Type B pancreatic cell (in vitro differentiated cells): ENCODE data around the gene CRY2. TPM values are rescaled to one million over a fixed set of nuclear protein-coding genes. Genes with fewer than 3 reads are reported as not detected.

Source experiments
- DNase-seq: peaks from one replicate; pipeline ENCODE4 v3.0.0; 2021; ENCODE audit warnings: mixed read lengths; ENCODE audit not compliant: unreplicated experiment; ENCODE audit errors: extremely low spot score
- H3K27ac Mint-ChIP-seq: 2 replicates; pipeline ENCODE4 v1.8.0; 2021; ENCODE audit warnings: mild to moderate bottlenecking, mixed read lengths
- H3K27me3 Mint-ChIP-seq: 2 replicates; pipeline ENCODE4 v1.8.0; 2021; ENCODE audit warnings: mixed read lengths
- H3K36me3 Mint-ChIP-seq: 2 replicates; pipeline ENCODE4 v1.8.0; 2021; ENCODE audit warnings: mixed read lengths
- H3K4me1 Mint-ChIP-seq: one replicate; pipeline ENCODE4 v1.8.0; 2021; ENCODE audit warnings: mixed read lengths; ENCODE audit not compliant: unreplicated experiment
- H3K4me3 Mint-ChIP-seq: 2 replicates; pipeline ENCODE4 v1.8.0; 2021; ENCODE audit warnings: mild to moderate bottlenecking, mixed read lengths
- H3K9me3 Mint-ChIP-seq: 2 replicates; pipeline ENCODE4 v1.8.0; 2021; ENCODE audit warnings: mixed read lengths
- total RNA-seq: library from RNA; stranded (reverse); gene quantifications from 2 replicates; pipeline ENCODE4 v1.2.1, GENCODE V29; 2021; ENCODE audit warnings: low replicate concordance
- TF ChIP-seq, protein P1 (sequence below): fragments of 200-600 bp; sonication (generic); conservative IDR thresholded peaks from 2 replicates; pipeline ENCODE4 v1.5.0; 2021; ENCODE audit warnings: antibody characterized with exemption, mild to moderate bottlenecking

Gene CRY2
- total RNA-seq, 1 donor from 2014 or later = 27.7 TPM

DNA sequence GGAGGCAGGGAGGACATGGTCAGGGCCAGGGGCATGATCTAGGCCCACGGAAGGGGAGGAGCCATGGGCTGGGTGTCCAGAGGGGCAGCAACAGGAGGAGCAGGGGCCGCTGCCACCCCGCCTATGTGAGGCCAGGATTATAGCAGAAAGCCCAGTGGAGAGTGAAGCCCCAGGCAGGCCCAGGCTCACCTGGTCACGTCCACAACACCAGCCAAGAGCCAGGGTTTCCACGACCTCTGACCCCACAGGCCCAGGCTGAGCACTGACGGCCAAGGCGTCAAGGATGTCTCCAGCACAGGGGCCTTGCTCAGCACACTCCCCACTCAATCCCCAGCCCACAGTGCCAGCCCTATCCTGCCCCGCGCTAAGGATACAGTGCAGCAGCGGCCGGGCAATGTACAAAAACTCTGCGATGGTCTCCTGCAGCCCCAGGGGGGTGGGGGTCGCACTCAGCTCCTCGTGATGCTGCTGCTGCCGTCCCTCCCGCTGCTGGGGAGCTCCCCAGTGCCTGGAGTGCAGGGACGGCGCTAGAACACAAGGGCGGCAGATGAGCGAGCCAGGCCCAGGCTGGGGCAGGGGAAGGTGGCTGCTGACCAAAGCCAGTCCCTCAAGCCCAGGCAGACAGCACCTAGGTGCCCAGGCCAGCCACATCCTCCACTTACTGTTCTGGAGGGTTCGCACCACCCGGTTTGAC lies 66.8 kb downstream of the CRY2 start:
- TF ChIP-seq, protein P1, sequence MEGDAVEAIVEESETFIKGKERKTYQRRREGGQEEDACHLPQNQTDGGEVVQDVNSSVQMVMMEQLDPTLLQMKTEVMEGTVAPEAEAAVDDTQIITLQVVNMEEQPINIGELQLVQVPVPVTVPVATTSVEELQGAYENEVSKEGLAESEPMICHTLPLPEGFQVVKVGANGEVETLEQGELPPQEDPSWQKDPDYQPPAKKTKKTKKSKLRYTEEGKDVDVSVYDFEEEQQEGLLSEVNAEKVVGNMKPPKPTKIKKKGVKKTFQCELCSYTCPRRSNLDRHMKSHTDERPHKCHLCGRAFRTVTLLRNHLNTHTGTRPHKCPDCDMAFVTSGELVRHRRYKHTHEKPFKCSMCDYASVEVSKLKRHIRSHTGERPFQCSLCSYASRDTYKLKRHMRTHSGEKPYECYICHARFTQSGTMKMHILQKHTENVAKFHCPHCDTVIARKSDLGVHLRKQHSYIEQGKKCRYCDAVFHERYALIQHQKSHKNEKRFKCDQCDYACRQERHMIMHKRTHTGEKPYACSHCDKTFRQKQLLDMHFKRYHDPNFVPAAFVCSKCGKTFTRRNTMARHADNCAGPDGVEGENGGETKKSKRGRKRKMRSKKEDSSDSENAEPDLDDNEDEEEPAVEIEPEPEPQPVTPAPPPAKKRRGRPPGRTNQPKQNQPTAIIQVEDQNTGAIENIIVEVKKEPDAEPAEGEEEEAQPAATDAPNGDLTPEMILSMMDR = no peak
- H3K27me3 Mint-ChIP-seq = no peaks in the 10 kb centered on the region
- no peaks in the 10 kb centered on the region for H3K4me1 Mint-ChIP-seq
- H3K27ac Mint-ChIP-seq = no peak overlapping the region
- H3K36me3 Mint-ChIP-seq = no peaks in the 10 kb centered on the region
- H3K4me3 Mint-ChIP-seq = no peak overlapping the region
- DNase-seq = no peak
- no peaks in the 10 kb centered on the region for H3K9me3 Mint-ChIP-seq

DNA sequence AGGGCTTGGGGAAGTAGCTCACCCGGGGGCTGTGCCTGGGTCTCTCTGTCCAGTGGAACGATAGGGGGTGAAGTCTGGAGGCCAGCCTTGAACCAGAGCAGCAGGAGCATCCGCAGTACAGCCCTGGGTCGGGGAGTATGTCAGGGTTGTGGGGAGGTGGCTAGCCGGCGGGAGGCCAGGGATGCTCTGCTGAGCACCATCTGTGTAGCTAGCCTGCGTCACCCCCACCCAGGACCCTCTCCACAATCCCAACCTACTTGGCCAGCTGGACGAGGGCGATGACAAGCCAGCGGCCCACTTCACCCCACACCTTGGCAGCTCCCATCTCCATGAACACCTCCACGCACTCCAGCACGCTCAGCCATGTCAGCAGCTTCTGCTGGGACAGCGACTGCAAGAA lies 68.2 kb downstream of the CRY2 start:
- H3K4me3 Mint-ChIP-seq = peak overlapping the region; percentile 17

DNA sequence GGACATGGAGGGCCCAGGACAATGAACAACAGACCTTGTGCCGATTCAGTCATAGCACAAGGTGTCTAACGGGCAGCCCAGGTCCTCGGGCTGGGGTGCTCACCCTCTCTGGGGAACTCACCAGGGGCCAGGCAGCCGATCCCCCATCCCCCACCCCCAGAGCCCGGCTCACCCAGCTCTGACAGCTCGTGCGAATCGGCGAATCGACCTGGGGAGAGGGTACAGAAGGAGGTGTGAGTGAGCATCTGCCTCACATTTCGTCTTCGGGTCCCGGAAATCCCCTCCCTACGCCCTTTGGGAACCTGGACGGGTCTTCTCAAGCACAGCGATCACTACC lies 70.0 kb downstream of the CRY2 start:
- no peaks in the 10 kb centered on the region for H3K9me3 Mint-ChIP-seq
- H3K36me3 Mint-ChIP-seq = no peaks in the 10 kb centered on the region
- H3K27me3 Mint-ChIP-seq = peaks cover 13% of the 10 kb centered on the region
- DNase-seq = no peak
- H3K4me1 Mint-ChIP-seq = peaks cover 5% of the 10 kb centered on the region
- TF ChIP-seq, protein P1 = no peak
- H3K27ac Mint-ChIP-seq = peak overlapping the region; percentile 98
- H3K4me3 Mint-ChIP-seq = peak overlapping the region; percentile 99

More for the DNA sequence above, 68.2 kb downstream of the CRY2 start:
- DNase-seq = no peak
- no peaks in the 10 kb centered on the region for H3K4me1 Mint-ChIP-seq
- H3K36me3 Mint-ChIP-seq = no peaks in the 10 kb centered on the region
- TF ChIP-seq, protein P1 = no peak
- peaks cover under 1% of the 10 kb centered on the region for H3K27me3 Mint-ChIP-seq
- no peak overlapping the region for H3K27ac Mint-ChIP-seq
- no peaks in the 10 kb centered on the region for H3K9me3 Mint-ChIP-seq

DNA sequence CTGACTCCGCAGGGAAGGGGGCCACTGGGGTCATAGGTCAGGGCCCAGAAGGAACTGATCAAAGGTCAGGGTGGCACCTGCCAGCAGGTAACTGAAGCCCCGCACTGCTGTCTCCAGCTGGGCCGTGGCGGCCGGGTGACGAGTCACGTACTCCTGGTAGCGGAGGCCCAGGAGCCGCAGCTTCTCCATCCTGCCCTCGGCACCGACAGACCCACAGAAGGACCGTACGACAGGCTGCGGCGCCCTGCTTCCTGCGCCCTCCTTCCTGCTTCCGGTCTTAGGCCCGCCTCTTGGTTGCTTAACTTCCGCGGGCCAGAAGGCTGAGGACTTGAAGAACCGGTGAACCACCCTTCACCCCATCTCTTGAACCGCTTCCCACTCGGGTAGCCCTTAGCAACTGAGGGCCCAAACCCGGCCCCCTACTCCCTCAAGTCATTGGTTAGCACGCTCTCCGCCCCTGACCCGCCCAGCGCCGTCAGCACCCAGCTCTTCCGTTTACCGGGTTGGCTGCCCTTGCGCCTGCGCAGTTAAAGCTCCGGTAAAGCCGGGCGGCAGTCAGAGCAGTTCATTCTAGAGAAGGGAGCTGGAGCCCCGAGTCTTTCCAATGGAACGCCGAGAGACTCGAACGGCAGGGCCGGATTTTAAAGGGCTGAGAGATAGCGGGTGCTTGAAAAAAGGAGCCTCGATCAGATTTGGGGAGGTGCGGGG lies 70.5 kb downstream of the CRY2 start, which contains the start of gene PEX16:
Gene PEX16, minus strand, starts transcription at position 255 of the 708 bp plus-strand sequence. Its CDS starts 66 bp downstream, at position 189.
- Mint-ChIP-seq H3K4me3 (peak within 1 kb of the TSS; percentile 99), H3K4me1 (peaks cover 5% of the 10 kb centered on the region), H3K27ac (peak within 1 kb of the TSS; percentile 98), H3K27me3 (peaks cover 13% of the 10 kb centered on the region), H3K36me3 (no peaks in the 10 kb centered on the region), H3K9me3 (no peaks in the 10 kb centered on the region)
- DNase-seq = peak; percentile 96
- TF ChIP-seq, protein P1 = no peak

DNA sequence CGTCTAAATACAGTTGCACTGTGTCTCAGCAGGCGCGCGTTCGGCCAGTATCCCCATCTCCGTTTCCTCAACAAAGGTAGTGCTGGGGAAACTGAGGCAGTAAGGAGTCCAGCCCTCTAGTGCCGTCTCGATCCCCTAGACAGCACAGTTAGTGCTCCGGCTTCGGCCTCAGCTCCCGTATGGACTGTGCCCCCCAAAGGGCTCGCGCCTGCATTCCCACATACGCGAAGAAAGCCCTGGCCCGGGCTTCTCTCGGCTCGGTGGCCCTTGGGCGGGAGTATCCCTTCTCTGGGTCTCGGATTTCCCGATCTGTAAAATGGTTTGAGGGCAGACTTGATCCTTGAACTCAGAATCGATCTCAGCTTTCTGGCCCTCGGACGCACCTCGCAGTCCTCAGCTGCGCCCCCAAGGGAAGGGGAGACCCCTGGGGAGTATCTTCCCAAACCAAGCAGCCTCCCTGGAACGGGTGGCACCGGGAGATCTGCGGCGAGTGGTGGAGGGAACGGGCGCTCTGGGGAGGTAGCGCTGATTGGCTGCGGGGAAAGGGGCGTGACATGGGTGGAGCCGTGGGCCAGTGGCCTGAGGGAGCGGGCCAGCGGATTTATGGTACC lies 71.2 kb downstream of the CRY2 start:
- H3K27me3 Mint-ChIP-seq = peaks cover 16% of the 10 kb centered on the region
- peaks cover 5% of the 10 kb centered on the region for H3K4me1 Mint-ChIP-seq
- TF ChIP-seq, protein P1 = no peak
- H3K9me3 Mint-ChIP-seq = no peaks in the 10 kb centered on the region
- no peaks in the 10 kb centered on the region for H3K36me3 Mint-ChIP-seq
- H3K4me3 Mint-ChIP-seq = peak overlapping the region; percentile 99
- no peak for DNase-seq
- peak overlapping the region; percentile 98 for H3K27ac Mint-ChIP-seq
